ENCODE data around the gene UBE2R2.
"Not testable (repeated sequence)": the region's sequence is repeated elsewhere in the genome, so short reads cannot be mapped to it uniquely, and the experiment has no call there.

UBE2R2 gene

GRCh38 chr9:33927694-33928093 is 110.7 kb downstream of the UBE2R2 start:
- DNase-seq (ENCODE audit: low read depth): no peak

GRCh38 chr9:33931326-33931725 is 114.4 kb downstream of the UBE2R2 start:
- no peak for DNase-seq (ENCODE audit: low read depth)

- DNase-seq (ENCODE audit: low read depth): no peak
Measured at GRCh38 chr9:33932078-33932807, 115.3 kb downstream of the UBE2R2 start.

DNA sequence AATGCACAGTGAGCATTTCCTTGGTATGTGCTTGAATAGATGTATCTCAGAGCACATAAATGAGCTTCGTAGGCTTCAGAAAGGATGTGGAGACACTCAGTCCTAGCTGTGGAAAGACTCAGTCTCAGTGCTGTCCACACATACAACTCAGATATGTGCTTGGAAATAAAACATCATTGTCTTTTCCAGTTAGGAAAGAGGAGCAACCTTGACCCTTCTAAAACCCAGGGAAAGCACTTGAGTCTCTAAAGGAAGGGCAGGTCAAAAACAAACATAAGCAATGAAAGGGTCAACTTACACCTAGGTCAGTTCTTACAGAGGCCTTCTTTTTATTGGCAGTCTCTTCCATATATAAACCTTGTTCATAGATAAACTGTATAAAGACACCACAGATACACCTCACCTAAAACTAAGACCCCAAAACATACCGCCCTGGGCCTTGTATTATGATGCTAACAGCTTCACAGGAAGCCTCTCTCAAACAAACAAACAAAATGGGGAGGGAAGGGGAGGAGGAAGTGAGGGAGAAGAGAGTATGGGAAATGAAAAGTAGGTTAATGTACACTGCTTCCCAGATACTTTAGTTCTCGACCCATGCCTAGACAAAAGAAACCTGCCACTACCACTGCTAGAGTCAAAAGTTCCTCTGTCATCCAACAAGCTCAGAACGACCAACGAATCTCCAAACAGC is 117.4 kb downstream of the UBE2R2 start:
- no peak for DNase-seq (ENCODE audit: low read depth)

DNA sequence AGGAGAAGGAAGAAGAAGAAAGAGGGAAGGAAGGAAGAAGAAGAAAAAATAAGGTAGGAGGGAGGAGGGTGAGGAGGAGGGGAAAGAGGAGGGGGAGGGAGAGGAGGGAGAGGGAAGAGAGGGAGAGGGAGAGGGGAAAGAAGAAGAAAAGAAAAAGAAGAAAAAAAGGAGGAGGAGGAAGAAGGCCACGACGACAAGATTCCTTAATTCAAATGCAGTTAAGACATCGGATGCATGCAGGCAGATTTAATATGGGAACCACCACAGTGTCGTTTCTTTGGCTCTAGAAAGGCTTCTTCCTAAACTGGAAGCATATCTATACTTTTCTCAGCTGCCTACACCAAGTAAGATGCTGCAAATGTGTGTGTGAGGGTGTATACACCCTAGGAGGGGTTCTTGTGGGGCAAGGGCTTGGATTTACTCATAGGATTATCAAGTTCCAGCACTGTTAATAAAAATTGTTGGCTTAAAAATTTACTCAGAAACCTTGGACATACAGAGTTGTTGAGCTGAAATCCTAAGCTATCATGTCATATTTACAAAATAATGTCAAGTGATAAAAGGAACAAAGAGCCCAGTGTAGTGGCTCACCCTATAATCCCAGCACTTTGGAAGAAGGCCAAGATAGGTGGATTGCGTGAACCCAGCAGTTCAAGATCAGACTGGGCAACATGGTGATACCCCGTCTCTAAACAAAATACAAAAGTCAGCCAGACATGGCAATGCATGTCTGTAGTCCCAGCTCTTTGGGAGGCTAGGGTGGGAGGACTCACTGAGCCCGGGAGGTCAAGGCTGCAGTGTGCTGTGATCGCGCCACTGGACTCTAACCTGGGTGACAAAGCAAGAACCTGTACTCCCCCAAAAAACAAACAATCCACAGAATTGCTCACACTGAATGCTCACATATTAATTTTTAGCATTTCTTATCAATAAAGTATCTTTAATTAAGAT is 123.2 kb downstream of the UBE2R2 start:
- no peak for DNase-seq (ENCODE audit: low read depth)

DNA sequence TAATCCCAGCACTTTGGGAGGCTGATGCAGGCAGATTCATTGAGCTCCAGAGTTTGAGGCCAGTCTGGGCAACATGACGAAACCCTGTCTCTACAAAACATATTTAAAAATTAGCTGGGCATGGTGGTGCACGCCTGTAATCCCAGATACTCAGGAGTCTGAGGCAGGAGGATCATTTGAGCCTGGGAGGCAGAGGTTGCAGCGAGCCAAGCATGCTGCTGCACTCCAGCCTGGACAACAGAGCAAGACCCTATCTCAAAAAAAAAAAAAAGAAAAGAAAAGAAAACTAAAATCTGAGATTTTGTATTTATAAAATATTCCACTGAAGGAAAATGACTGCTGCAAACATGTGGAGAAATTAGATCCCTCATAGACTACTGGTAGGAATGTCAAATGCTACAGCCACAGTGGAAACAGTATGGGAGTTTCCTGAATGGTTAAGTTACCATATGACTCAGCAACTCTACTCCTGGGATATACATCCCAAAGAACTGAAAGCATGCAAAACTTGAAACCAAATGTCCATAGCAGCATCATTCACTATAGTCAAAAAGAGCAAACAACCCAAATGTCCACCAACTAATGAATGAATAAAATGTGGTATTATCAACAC is 125.6 kb downstream of the UBE2R2 start:
- DNase-seq (ENCODE audit: low read depth): peak; percentile 81

- DNase-seq (ENCODE audit: low read depth): no peak
Measured at GRCh38 chr9:33943389-33943788, 126.4 kb downstream of the UBE2R2 start.

- peak; percentile 96 for DNase-seq (ENCODE audit: low read depth)
Measured at GRCh38 chr9:33946779-33947535, 130.0 kb downstream of the UBE2R2 start.

DNA sequence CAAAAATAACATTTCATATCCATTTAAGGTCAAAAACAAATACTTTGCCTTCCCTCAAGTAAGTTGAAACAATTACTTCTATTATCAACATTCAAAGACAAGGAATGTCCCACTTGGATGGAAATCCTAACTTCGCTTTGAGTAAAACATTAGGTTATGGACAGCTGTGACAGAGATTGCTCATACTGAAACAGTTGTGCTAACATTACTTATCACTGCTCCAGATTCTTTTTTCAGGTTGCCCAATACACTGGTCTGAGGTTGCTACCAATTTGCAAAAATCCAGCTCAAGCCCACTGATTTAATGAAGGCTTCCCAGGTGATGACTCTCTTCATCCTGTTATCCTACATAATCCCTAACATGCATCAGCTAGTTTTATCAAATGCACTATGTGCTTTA is 133.4 kb downstream of the UBE2R2 start:
- peak; percentile 16 for DNase-seq (ENCODE audit: low read depth)

DNA sequence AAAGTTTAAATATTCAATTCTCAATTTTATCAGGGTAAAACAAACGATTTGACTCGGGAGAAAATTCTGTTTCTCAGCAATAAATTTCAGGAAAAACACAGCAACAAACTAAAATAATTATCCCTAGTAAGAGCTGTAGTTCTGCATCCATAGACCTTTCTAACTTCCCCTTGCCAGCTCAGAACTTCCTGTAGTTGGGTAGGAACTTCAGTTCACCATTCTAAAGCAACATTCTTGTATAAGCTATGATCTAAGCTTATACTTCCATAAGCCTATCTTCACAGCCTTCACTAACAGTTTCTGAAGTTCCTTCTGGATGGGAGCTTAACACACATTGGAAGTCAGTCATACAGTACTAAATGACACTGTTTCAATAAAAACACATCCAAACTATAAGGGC is 135.1 kb downstream of the UBE2R2 start:
- no peak for DNase-seq (ENCODE audit: low read depth)

- no peak for DNase-seq (ENCODE audit: low read depth)
Measured at GRCh38 chr9:33956544-33956943, 139.6 kb downstream of the UBE2R2 start.

GRCh38 chr9:33959725-33960124 is 142.8 kb downstream of the UBE2R2 start:
- no peak for DNase-seq (ENCODE audit: low read depth)

DNA sequence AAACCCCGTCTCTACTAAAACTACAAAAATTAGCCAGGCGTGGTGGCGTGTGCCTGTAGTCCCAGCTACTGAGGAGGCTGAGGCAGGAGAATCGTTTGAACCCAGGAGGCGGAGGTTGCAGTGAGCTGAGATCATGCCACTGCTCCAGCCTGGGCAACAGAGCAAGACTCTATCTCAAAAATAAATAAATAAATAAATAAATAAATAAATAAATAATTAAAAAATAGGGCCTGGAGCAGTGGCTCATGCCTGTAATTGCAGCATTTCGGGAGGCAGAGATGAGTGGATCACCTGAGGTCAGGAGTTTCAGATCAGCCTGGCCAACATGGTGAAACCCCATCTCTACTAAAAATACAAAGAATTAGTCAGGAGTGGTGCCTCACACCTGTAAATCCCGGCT is 145.5 kb downstream of the UBE2R2 start:
- not testable (repeated sequence) for DNase-seq (ENCODE audit: low read depth)

GRCh38 chr9:33964086-33964768 is 147.3 kb downstream of the UBE2R2 start:
- no peak for DNase-seq (ENCODE audit: low read depth)
